ENCODE data around the gene IL17B. TPM values are rescaled to one million over a fixed set of nuclear protein-coding genes. Genes with fewer than 3 reads are reported as not detected.
A peak's percentile ranks its signal among the peaks of the same experiment; 100 is the strongest.

Gene IL17B
- total and polyA plus RNA-seq, 2 of the 13 experiments (the other 11 are each of a cell fraction or from before 2014, with no cell fraction given) = 0.29 to 2.6 TPM

DNA sequence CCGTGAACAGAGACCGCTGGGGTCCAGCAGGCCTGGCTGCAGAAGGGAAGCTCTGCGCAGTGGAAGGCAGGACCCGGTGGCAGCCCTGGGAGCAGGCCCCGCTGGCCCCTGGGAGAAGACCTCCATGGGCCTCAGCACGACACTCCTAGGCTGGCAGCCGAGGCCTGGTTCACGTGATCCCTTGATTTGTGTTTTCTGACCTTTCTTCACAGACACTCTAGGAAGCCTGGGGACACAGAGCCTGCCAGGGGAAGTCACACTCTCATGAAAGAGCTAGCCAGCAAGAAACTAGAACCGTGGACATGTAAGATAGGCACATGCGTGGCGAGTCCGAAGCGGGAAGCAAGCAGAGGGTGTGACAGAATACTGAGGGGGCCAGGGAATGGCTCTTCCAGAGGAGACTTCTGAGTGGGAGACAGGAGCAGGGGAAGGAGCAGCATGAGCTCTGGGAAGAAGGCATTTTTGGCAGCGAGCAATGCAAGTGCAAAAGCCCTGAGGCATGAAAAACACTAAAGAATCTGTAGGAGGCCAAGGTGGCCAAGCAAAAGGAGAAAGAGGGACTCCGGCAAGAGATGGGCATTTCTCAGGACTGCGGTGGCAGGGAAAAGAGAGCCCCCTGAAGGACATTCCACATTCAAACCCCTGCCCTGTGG, 26.6 kb upstream of the IL17B start (continued):
- no peak for TF ChIP-seq NFATC3 (CRISPR knock-in tag; IDR thresholded peaks at IDR 0.05)
- TF ChIP-seq NFYC (CRISPR knock-in tag; IDR thresholded peaks at IDR 0.05) = no peak
- no peak for TF ChIP-seq GABPB1 (CRISPR knock-in tag; IDR thresholded peaks at IDR 0.05)
- TF ChIP-seq, protein P1, sequence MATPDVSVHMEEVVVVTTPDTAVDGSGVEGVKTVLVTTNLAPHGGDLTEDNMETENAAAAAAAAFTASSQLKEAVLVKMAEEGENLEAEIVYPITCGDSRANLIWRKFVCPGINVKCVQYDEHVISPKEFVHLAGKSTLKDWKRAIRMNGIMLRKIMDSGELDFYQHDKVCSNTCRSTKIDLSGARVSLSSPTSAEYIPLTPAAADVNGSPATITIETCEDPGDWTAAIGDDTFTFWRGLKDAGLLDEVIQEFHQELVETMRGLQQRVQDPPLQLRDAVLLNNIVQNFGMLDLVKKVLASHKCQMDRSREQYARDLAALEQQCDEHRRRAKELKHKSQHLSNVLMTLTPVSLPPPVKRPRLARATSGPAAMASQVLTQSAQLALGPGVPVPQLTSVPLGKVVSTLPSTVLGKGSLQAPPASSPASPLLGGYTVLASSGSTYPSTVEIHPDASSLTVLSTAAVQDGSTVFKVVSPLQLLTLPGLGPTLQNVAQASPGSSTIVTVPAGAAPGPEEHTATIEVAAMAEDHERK (CRISPR knock-in tag; IDR thresholded peaks at IDR 0.05; ENCODE audit: low read depth) = no peak
- no peak for TF ChIP-seq IRF2 (CRISPR knock-in tag; IDR thresholded peaks at IDR 0.05)
- TF ChIP-seq ZFX (CRISPR knock-in tag; IDR thresholded peaks at IDR 0.05; ENCODE audit: low read depth) = peak; percentile 61; the same call in 1 of the 2 replicates
- peak; percentile 11; the same call in 1 of the 2 replicates for TF ChIP-seq MAX (IDR thresholded peaks at IDR 0.05)
- 0 out of 2 replicates have a peak, but pooled peaks have one; percentile 24 for TF ChIP-seq ZBTB7A (CRISPR knock-in tag; IDR thresholded peaks at IDR 0.05)

- H2AFZ ChIP-seq (ENCODE audit: low read length) = peak overlapping the region; percentile 23
- intact Hi-C loops (cut with micrococcal nuclease; ENCODE audit: unreplicated experiment) = no loop called here
- CTCF ChIA-PET (ENCODE audit: low intra/inter-chr PET ratio, low total read pairs) = no interaction called here
- no peak for TF ChIP-seq CAMTA2 (CRISPR knock-in tag; IDR thresholded peaks at IDR 0.05; ENCODE audit: borderline replicate concordance)
- TF ChIP-seq SRSF4 (IDR thresholded peaks at IDR 0.05; ENCODE audit: low read depth, low read length, poor library complexity, severe bottlenecking) = no peak
- no peak for TF ChIP-seq ETV6 (CRISPR knock-in tag; conservative IDR thresholded peaks at IDR 0.05)
- no peak for TF ChIP-seq TBP (CRISPR knock-in tag; IDR thresholded peaks at IDR 0.05)
- TF ChIP-seq ZNF547 (CRISPR knock-in tag; IDR thresholded peaks at IDR 0.05) = no peak
- TF ChIP-seq ZNF770 (CRISPR knock-in tag; IDR thresholded peaks at IDR 0.05) = no peak
- 0 out of 2 replicates have a peak, but pooled peaks have one; percentile 21 for TF ChIP-seq TRAFD1 (CRISPR knock-in tag; IDR thresholded peaks at IDR 0.05; ENCODE audit: borderline replicate concordance)
Observed at GRCh38 chr5:149404746-149405549, 25.9 kb upstream of the IL17B start.

More at GRCh38 chr5:149404746-149405549, 25.9 kb upstream of the IL17B start:
- no peaks in the 10 kb centered on the region for H3K36me3 ChIP-seq (replicated peaks in 1 of 2; ENCODE audit: control insufficient read depth in 1 of 2, insufficient read depth in 2 of 2, low read length in 2 of 2)
- POLR2A ChIA-PET = interaction anchor here (1.3 to 1.4 kb wide), 2 partner anchors 8 to 18 kb away, joined by 3 to 4 read pairs; no protein-coding TSS in a partner anchor
- WGBS (ENCODE audit: low lambda C conversion rate) = 18% methylated on average over 15 of the region's 17 CpGs
- H3K27ac ChIP-seq (ENCODE audit: extremely low read length, insufficient read depth, low read length) = no peak overlapping the region
- BruUV-seq (replicated peaks) = no TSS peak
- no peaks in the 10 kb centered on the region for H4K20me1 ChIP-seq (ENCODE audit: insufficient read depth, low read length)
- no peaks in the 10 kb centered on the region for H3K9me3 ChIP-seq (ENCODE audit: low read length)
- in situ Hi-C loops (cut with HindIII; ENCODE audit: extremely low pct_ligation_motif_present, low pct_unique_long_range_greater_than_20kb) = no loop called here
- peak overlapping the region; percentile 81 for H3K4me2 ChIP-seq (ENCODE audit: low read depth, low read length)
- peaks cover 0 to 22% of the 10 kb centered on the region in 2 experiments; a peak in 2 of 5 replicates for H3K27me3 ChIP-seq (ENCODE audit: control insufficient read depth in 1 of 2, insufficient read depth in 2 of 2, low read length in 2 of 2)
- FAIRE-seq (no peak), DNase-seq (ENCODE audit: low spot score) (peak; percentile 30), ATAC-seq (peak; percentile 76)
- H3K9ac ChIP-seq (ENCODE audit: insufficient read depth, low read depth, low read length) = peak overlapping the region; percentile 17; the same call in 1 of the 2 replicates
- peak overlapping the region; percentile 11 to 62 (median 18); a peak in 4 of 6 replicates for H3K4me3 ChIP-seq (replicated peaks in 1 of 3; ENCODE audit: insufficient read depth in 1 of 3, low read depth in 2 of 3, low read length in 3 of 3)
- H3K4me1 ChIP-seq (ENCODE audit: insufficient read depth, low read length) = peaks cover 74% of the 10 kb centered on the region
- H3K79me2 ChIP-seq (ENCODE audit: insufficient read depth, low read length) = no peaks in the 10 kb centered on the region
